Stomach (tissue), 4 donors: ENCODE data around the gene SCN2A.

Experiments used
- EP300 ChIP-seq: sonication (generic); formaldehyde crosslinking; IDR thresholded peaks from one replicate; pipeline ENCODE4 v1.6.1; 2017; ENCODE audit warnings: antibody characterized with exemption
- POLR2A ChIP-seq, 4 donors: fragments of 450-650 bp; IDR thresholded peaks; one replicate each; pipeline ENCODE4 v1.6.1; 2016; ENCODE audit warnings: antibody characterized with exemption in 4 of 4, control low read depth in 2 of 4, mild to moderate bottlenecking in 1 of 4, moderate library complexity in 1 of 4
- POLR2AphosphoS5 ChIP-seq, 3 donors: sonication (generic); formaldehyde crosslinking; IDR thresholded peaks; one replicate each; pipeline ENCODE4 v1.6.1; 2016; ENCODE audit warnings: antibody characterized with exemption in 3 of 3
- TF ChIP-seq, protein P1 (sequence below), 7 experiments: fragments of 450-650 bp in 4 of 7; fragments of 200-600 bp in 3 of 7; sonication (generic) in 3 of 7; IDR thresholded peaks; one replicate each; pipeline ENCODE4 v1.5.1; 2016 to 2019; ENCODE audit warnings: antibody characterized with exemption in 7 of 7, control low read depth in 2 of 7, mild to moderate bottlenecking in 1 of 7

DNA sequence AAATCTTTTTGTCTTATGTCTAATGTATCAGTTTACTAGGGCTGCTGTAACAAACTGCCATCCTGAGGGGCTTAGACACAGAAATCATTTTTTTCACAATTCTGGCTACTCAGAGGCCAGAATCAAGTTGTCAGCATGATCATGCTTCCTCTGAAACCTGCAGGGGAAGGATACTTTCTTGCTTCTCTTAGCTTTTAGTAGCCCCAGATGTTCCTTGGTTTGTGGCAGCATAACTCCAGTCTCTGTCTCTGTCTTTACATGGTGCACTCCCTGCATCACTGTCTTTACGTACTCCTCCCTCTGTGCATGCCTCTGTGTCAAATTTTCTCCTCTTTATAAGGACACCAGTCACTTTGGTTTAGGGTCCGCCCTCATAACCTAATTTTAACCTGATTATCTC is 33.3 kb upstream of the SCN2A start:
- TF ChIP-seq EP300, result no peak
- TF ChIP-seq, protein P1, sequence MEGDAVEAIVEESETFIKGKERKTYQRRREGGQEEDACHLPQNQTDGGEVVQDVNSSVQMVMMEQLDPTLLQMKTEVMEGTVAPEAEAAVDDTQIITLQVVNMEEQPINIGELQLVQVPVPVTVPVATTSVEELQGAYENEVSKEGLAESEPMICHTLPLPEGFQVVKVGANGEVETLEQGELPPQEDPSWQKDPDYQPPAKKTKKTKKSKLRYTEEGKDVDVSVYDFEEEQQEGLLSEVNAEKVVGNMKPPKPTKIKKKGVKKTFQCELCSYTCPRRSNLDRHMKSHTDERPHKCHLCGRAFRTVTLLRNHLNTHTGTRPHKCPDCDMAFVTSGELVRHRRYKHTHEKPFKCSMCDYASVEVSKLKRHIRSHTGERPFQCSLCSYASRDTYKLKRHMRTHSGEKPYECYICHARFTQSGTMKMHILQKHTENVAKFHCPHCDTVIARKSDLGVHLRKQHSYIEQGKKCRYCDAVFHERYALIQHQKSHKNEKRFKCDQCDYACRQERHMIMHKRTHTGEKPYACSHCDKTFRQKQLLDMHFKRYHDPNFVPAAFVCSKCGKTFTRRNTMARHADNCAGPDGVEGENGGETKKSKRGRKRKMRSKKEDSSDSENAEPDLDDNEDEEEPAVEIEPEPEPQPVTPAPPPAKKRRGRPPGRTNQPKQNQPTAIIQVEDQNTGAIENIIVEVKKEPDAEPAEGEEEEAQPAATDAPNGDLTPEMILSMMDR (IDR thresholded peaks at IDR 0.05), result no peak
- TF ChIP-seq POLR2A (IDR thresholded peaks at IDR 0.05), result no peak
- no peak for TF ChIP-seq POLR2AphosphoS5 (IDR thresholded peaks at IDR 0.05)
